BJ (cell line): ENCODE results near the gene MORF4L1. TPM values are rescaled to one million over a fixed set of nuclear protein-coding genes. Genes with fewer than 3 reads are reported as not detected.

Experiments
- CTCF ChIA-PET: fragments of 350-600 bp; formaldehyde crosslinking; extraction: SDS; loops from one replicate; lab custom pipeline; 2021; ENCODE audit warnings: antibody characterized with exemption, inconsistent platforms; lab: Yijun Ruan, JAX
- POLR2A ChIA-PET: fragments of 300-600 bp; sonication (Branson Sonifier 250); formaldehyde crosslinking; extraction: SDS; loops from one replicate; lab custom pipeline; 2021; ENCODE audit warnings: antibody characterized with exemption; lab: Charles Lee
- DNase-seq: peaks from one replicate; pipeline ENCODE4 v3.0.0-alpha.2; 2011; ENCODE audit warnings: low read depth
- H3K27me3 ChIP-seq: 2 replicates; pipeline ENCODE4 v1.6.0; 2011; ENCODE audit warnings: low read length; ENCODE audit not compliant: control insufficient read depth, insufficient read depth
- H3K36me3 ChIP-seq: 2 replicates; pipeline ENCODE4 v1.5.1; 2011; ENCODE audit warnings: low read length; ENCODE audit not compliant: control insufficient read depth, insufficient read depth
- H3K4me3 ChIP-seq: 2 replicates; pipeline ENCODE4 v1.5.1; 2011; ENCODE audit warnings: low read depth, mild to moderate bottlenecking, control low read depth, low read length
- CTCF ChIP-seq: IDR thresholded peaks from 2 replicates; pipeline ENCODE4 v1.5.1; 2011; ENCODE audit warnings: low read depth, mild to moderate bottlenecking, control low read depth, inconsistent platforms, low read length, moderate library complexity; ENCODE audit not compliant: insufficient read depth
- polyA plus RNA-seq: library from polyadenylated mRNA; depleted of rRNA; stranded (reverse); fragments of >200 nt; gene quantifications from 2 replicates; pipeline ENCODE4 v1.2.3, GENCODE V29; 2011

The MORF4L1 gene
- polyA plus RNA-seq, 1 experiment, result 199 TPM

DNA sequence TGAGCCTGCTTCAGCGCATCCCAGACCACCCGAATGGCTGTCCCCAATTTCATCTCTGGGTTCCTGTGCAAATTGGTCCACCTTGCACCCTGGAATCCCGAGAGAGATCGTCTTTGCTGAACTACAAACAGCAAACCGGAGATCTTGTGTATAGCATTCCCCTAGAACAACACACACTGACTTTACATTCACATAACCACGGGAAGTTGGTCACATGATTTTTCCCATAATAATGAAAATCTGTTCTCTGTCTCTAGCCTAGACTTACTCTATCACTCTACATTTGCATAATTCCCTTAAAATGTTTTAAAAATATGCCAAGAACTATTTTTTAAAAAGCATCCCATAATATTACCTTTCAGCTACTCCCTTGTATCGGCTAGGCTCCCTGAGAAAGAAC lies 37.6 kb downstream of the MORF4L1 start:
- CTCF ChIA-PET, result interaction anchor here (0.6 to 5.2 kb wide), 11 partner anchors 9 to 507 kb away, joined by 3 to 33 read pairs (median 5); no protein-coding TSS in a partner anchor
- no peak overlapping the region for H3K4me3 ChIP-seq
- no peaks in the 10 kb centered on the region for H3K27me3 ChIP-seq
- TF ChIP-seq CTCF, result no peak
- POLR2A ChIA-PET, result no interaction called here
- peaks cover 23% of the 10 kb centered on the region for H3K36me3 ChIP-seq
- DNase-seq, result no peak

- Histone ChIP-seq H3K4me3 (no peak overlapping the region), H3K27me3 (no peaks in the 10 kb centered on the region), H3K36me3 (peaks cover 25% of the 10 kb centered on the region)
- POLR2A ChIA-PET, result no interaction called here
- CTCF ChIA-PET, result interaction anchor here (1.1 to 1.3 kb wide), 2 partner anchors 67 to 272 kb away, joined by 3 to 4 read pairs; no protein-coding TSS in a partner anchor
- no peak for TF ChIP-seq CTCF
- DNase-seq, result no peak
Measured at GRCh38 chr15:78912316-78912715, 39.6 kb downstream of the MORF4L1 start.

- DNase-seq, result no peak
- CTCF ChIA-PET, result interaction anchor here (1.1 to 1.3 kb wide), 2 partner anchors 66 to 271 kb away, joined by 3 to 4 read pairs; no protein-coding TSS in a partner anchor
- no peak for TF ChIP-seq CTCF
- peaks cover 25% of the 10 kb centered on the region for H3K36me3 ChIP-seq
- no peaks in the 10 kb centered on the region for H3K27me3 ChIP-seq
- no peak overlapping the region for H3K4me3 ChIP-seq
- POLR2A ChIA-PET, result no interaction called here
Measured at GRCh38 chr15:78913012-78913411, 40.3 kb downstream of the MORF4L1 start.

DNA sequence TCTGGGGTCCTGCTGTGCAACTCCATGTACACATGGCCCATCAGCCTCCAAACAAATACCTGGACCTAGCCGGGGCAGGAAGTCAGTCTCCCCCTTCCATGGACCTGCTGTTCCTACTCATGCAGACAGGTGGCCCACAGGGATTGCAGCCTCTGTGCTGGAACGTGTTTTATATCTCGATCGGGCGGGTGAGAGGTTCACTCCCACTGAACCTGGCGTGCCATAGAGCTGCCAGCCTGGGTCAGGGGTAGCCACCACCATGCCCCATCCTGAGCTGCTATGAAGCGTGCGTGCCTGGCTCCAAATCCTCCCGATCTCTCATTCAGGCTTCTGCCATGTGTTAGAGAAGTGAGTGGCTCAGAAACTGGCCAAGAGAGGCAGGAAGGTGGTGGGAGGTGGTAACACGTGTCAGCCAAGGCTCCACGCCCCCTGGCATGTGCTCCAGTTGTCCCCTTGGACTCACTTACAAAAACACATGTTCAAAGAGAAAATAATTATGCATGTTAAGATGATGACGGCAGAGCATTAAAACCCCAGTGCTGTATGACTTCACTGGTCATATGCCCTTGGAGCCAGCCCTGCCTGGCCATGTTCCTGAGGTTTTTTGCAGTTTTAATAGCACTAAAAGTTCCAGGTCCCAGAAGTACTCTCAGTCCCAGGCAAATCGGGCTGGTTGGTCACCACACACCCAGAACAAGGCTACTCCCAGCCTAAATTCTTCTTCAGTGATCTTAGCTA lies 41.5 kb downstream of the MORF4L1 start:
- ChIA-PET POLR2A (no interaction called here), CTCF (interaction anchor here (0.6 to 2.1 kb wide), 3 partner anchors 17 to 270 kb away, joined by 3 to 5 read pairs (median 4); no protein-coding TSS in a partner anchor)
- DNase-seq, result peak; percentile 26
- H3K36me3 ChIP-seq, result peaks cover 23% of the 10 kb centered on the region
- no peak overlapping the region for H3K4me3 ChIP-seq
- peak; percentile 63 for TF ChIP-seq CTCF
- no peaks in the 10 kb centered on the region for H3K27me3 ChIP-seq

DNA sequence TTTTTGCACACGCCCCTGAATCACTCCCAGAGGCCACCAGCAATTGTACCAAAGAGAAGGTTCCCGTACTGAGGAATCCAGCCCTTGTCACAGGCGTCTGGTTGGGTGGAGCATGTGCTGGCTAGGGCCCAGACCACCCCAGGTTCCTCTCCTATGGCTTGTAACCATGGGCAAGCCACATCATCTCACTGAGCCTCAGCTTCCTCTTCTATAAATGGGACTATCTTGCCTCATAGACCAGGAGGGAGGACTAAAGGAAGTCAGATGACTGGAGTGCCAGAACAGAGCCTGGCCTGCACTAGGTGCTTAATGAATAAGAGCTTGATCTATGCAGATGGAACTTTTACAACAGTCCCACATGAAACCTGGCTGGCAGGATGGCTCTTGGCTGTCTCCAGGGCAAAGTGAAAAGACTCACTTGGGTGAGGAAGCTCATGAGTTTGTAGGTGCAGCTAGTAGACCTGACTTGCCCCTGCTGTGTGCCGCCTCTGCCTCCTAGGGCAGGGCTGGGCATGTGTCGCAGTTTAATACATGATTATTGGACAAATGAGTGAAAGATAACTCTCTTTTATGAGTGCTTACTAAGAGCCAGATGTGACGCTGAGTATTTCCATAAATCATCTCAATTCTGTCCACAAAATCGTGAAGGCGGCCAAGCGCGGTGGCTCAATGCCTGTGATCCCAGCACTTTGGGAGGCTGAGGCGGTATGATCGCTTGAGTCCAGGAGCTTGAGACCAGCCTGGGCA lies 42.8 kb downstream of the MORF4L1 start:
- Histone ChIP-seq H3K4me3 (no peak overlapping the region), H3K27me3 (no peaks in the 10 kb centered on the region), H3K36me3 (peaks cover 18% of the 10 kb centered on the region)
- no peak for TF ChIP-seq CTCF
- POLR2A ChIA-PET, result interaction anchor here (0.6 kb wide), 1 partner anchor 104 kb away, joined by 5 read pairs; the partner anchor contains the start of gene ADAMTS7
- no peak for DNase-seq
- CTCF ChIA-PET, result interaction anchor here (0.5 to 2.1 kb wide), 5 partner anchors 9 to 1067 kb away, joined by 3 to 5 read pairs (median 3); no protein-coding TSS in a partner anchor
